Panc1 (cell line): Measurements from ENCODE around the gene FBXO36. TPM values are rescaled to one million over a fixed set of nuclear protein-coding genes. Genes with fewer than 3 reads are reported as not detected.

Experiments
- ATAC-seq: fragments of 200-7000 bp; cut with Tn5 transposase; 2 replicates; pipeline ENCODE4 v1.9.1; 2020; ENCODE audit warnings: mild to moderate bottlenecking, moderate library complexity
- BruUV-seq: library from RNA; stranded (reverse); fragments of 400-500 nt; replicated peaks from 2 replicates; lab custom pipeline; 2021; lab: Mats Ljungman, UMichigan
- CTCF ChIA-PET: fragments of 300-600 bp; sonication (Branson Sonifier 250); formaldehyde crosslinking; loops from one replicate; lab custom pipeline; 2022; ENCODE audit warnings: antibody characterized with exemption; lab: Charles Lee
- POLR2A ChIA-PET: fragments of 300-600 bp; sonication (Branson Sonifier 250); formaldehyde crosslinking; loops from one replicate; lab custom pipeline; 2022; ENCODE audit warnings: antibody characterized with exemption; lab: Charles Lee
- DNase-seq: peaks from one replicate; pipeline ENCODE4 v3.0.0-alpha.2; 2010; ENCODE audit warnings: low read depth, low spot score
- H3K27ac ChIP-seq: 2 replicates; pipeline ENCODE4 v1.5.1; 2011; ENCODE audit warnings: mild to moderate bottlenecking, low read length, inconsistent platforms
- H3K27me3 ChIP-seq: fragments of 200-500 bp; sonication (Bioruptor generic); 2 replicates; pipeline ENCODE4 v1.6.0; 2014; ENCODE audit warnings: low read length, inconsistent platforms; ENCODE audit not compliant: control insufficient read depth, insufficient read depth
- H3K36me3 ChIP-seq: fragments of 200-500 bp; sonication (Bioruptor generic); 2 replicates; pipeline ENCODE4 v1.5.1; 2014; ENCODE audit warnings: inconsistent platforms, mild to moderate bottlenecking, low read length, moderate library complexity; ENCODE audit not compliant: control insufficient read depth, insufficient read depth
- H3K4me1 ChIP-seq: 2 replicates; pipeline ENCODE4 v1.5.1; 2011; ENCODE audit warnings: inconsistent platforms, mild to moderate bottlenecking, low read length, moderate library complexity; ENCODE audit not compliant: control insufficient read depth, insufficient read depth
- H3K4me3 ChIP-seq, 2 experiments: 2 replicates each; pipeline ENCODE4 v1.5.1; 2011 to 2012; ENCODE audit warnings: low read depth in 2 of 2, low read length in 2 of 2, mild to moderate bottlenecking in 2 of 2, inconsistent platforms in 1 of 2, moderate library complexity in 1 of 2
- H3K9me3 ChIP-seq: fragments of 200-500 bp; sonication (Bioruptor generic); 2 replicates; pipeline ENCODE4 v1.5.1; 2014; ENCODE audit warnings: low read depth, mild to moderate bottlenecking, inconsistent platforms, low read length, moderate library complexity; ENCODE audit not compliant: control insufficient read depth, insufficient read depth
- CTCF ChIP-seq: fragments of 450-650 bp; IDR thresholded peaks from 2 replicates; pipeline ENCODE4 v1.5.1; 2017; ENCODE audit warnings: mild to moderate bottlenecking
- POLR2AphosphoS5 ChIP-seq: IDR thresholded peaks from 2 replicates; pipeline ENCODE4 v1.6.1; 2012; ENCODE audit warnings: mild to moderate bottlenecking, low read depth, low read length, moderate library complexity
- REST ChIP-seq, 2 experiments: IDR thresholded peaks; 2 replicates each; pipeline ENCODE4 v1.6.1; 2011 to 2012; ENCODE audit warnings: low read depth in 2 of 2, control low read depth in 1 of 2, low read length in 1 of 2, mild to moderate bottlenecking in 1 of 2, moderate library complexity in 1 of 2; ENCODE audit not compliant: insufficient read depth in 1 of 2
- SIN3A ChIP-seq: IDR thresholded peaks from 2 replicates; pipeline ENCODE4 v1.6.1; 2012; ENCODE audit warnings: low read depth, mild to moderate bottlenecking, low read length, moderate library complexity, borderline replicate concordance; ENCODE audit not compliant: insufficient read depth
- TCF7L2 ChIP-seq: IDR thresholded peaks from 2 replicates; pipeline ENCODE4 v1.6.1; 2011; ENCODE audit warnings: mild to moderate bottlenecking, low read depth, low read length, inconsistent platforms
- in situ Hi-C: cut with HindIII; loops from 2 replicates; pipeline ENCODE4 v1.10.0; 2016; ENCODE audit warnings: low sequenced_read_pairs, low pct_unique_long_range_greater_than_20kb
- intact Hi-C: fragments of 100-400 bp; cut with micrococcal nuclease; formaldehyde crosslinking; loops from one replicate; pipeline ENCODE4 v1.10.0; 2022; ENCODE audit not compliant: unreplicated experiment
- total RNA-seq: library from RNA; stranded (reverse); gene quantifications from one replicate; pipeline ENCODE4 v1.2.1, GENCODE V29; 2021; ENCODE audit not compliant: unreplicated experiment

Gene FBXO36
- total RNA-seq, 1 experiment from 2014 or later = 3.9 TPM

- Histone ChIP-seq H3K27ac (no peak overlapping the region), H3K27me3 (no peaks in the 10 kb centered on the region), H3K4me1 (peaks cover 4% of the 10 kb centered on the region; the same call in 1 of the 2 replicates), H3K9me3 (no peaks in the 10 kb centered on the region), H3K4me3 (no peak overlapping the region), H3K36me3 (peaks cover 14% of the 10 kb centered on the region)
- TF ChIP-seq TCF7L2 (no peak), REST (IDR thresholded peaks at IDR 0.05; ENCODE audit: insufficient read depth in 1 of 2, low read depth in 2 of 2, low read length in 1 of 2) (no peak), CTCF (no peak), SIN3A (no peak), POLR2AphosphoS5 (no peak)
- in situ Hi-C loops = no loop called here
- intact Hi-C loops = no loop called here
- DNase-seq (no peak), ATAC-seq (no peak; the same call in 1 of the 2 replicates)
- ChIA-PET POLR2A (no interaction called here), CTCF (no interaction called here)
- no TSS peak for BruUV-seq
Observed at GRCh38 chr2:229882583-229882982, 39.7 kb upstream of the FBXO36 start.

- TF ChIP-seq CTCF = no peak
- TF ChIP-seq REST (IDR thresholded peaks at IDR 0.05; ENCODE audit: insufficient read depth in 1 of 2, low read depth in 2 of 2, low read length in 1 of 2) = no peak
- no peak for TF ChIP-seq SIN3A
- TF ChIP-seq POLR2AphosphoS5 = no peak
- no peak for TF ChIP-seq TCF7L2
- H3K4me1 ChIP-seq = peaks cover 7% of the 10 kb centered on the region; the same call in 1 of the 2 replicates
- ATAC-seq (no peak), DNase-seq (no peak)
- intact Hi-C loops (no loop called here), in situ Hi-C loops (no loop called here)
- CTCF ChIA-PET = no interaction called here
- no peaks in the 10 kb centered on the region for H3K9me3 ChIP-seq
- no TSS peak for BruUV-seq
- H3K27me3 ChIP-seq = no peaks in the 10 kb centered on the region
- POLR2A ChIA-PET = interaction anchor here (0.6 kb wide), 1 partner anchor 9 kb away, joined by 10 read pairs; no protein-coding TSS in a partner anchor
- H3K27ac ChIP-seq = no peak overlapping the region
- no peak overlapping the region for H3K4me3 ChIP-seq
- H3K36me3 ChIP-seq = 0 out of 2 replicates have a peak, but pooled peaks cover 3% of the 10 kb centered on the region
Observed at GRCh38 chr2:229884775-229885699, 37.3 kb upstream of the FBXO36 start.
